Thyroid gland (tissue), 4 donors: ENCODE data around the gene HOXB3. TPM values are rescaled to one million over a fixed set of nuclear protein-coding genes. Genes with fewer than 3 reads are reported as not detected.

Experiments
- DNase-seq, 2 donors: peaks; one replicate each; pipeline ENCODE4 v3.0.0-alpha.2; 2019
- H3K27ac ChIP-seq, 3 donors: fragments of 200-600 bp; sonication (generic); 1 replicate in 2 of 3; 2 replicates in 1 of 3; pipeline ENCODE4 v1.5.1; 2016 to 2019; ENCODE audit warnings: mild to moderate bottlenecking in 1 of 3, moderate library complexity in 1 of 3
- H3K27me3 ChIP-seq: fragments of 200-600 bp; sonication (generic); one replicate; pipeline ENCODE4 v1.5.1; 2019
- H3K36me3 ChIP-seq, 2 donors: fragments of 200-600 bp; sonication (generic); one replicate each; pipeline ENCODE4 v1.5.1; 2016 to 2019
- H3K4me1 ChIP-seq, 2 donors: fragments of 200-600 bp; sonication (generic); one replicate each; pipeline ENCODE4 v1.5.1; 2017 to 2019
- H3K4me3 ChIP-seq, 3 donors: fragments of 200-600 bp; sonication (generic); replicated peaks in 1 of 3; 1 replicate in 2 of 3; 2 replicates in 1 of 3; pipeline ENCODE4 v1.5.1; 2016; ENCODE audit warnings: mild to moderate bottlenecking in 1 of 3
- H3K9me3 ChIP-seq: fragments of 200-600 bp; sonication (generic); one replicate; pipeline ENCODE4 v1.5.1; 2017
- CTCF ChIP-seq, 6 experiments: fragments of 200-600 bp in 3 of 6; fragments of 450-650 bp in 3 of 6; sonication (generic) in 3 of 6; IDR thresholded peaks; one replicate each; pipeline ENCODE4 v1.5.1; 2016 to 2019; ENCODE audit warnings: antibody characterized with exemption in 6 of 6, mild to moderate bottlenecking in 2 of 6, inconsistent platforms in 1 of 6, moderate library complexity in 1 of 6
- POLR2A ChIP-seq, 2 donors: fragments of 450-650 bp; IDR thresholded peaks; one replicate each; pipeline ENCODE4 v1.6.1; 2017; ENCODE audit warnings: antibody characterized with exemption in 2 of 2, mild to moderate bottlenecking in 2 of 2, moderate library complexity in 1 of 2
- WGBS, 2 donors: methylation state at CpG; one replicate each; pipeline ENCODE4 v1.1.5; 2017; 5-methylcytosine and 5-hydroxymethylcytosine counted together
- intact Hi-C: fragments of 100-400 bp; cut with DNase I; formaldehyde crosslinking; loops from one replicate; pipeline ENCODE4 v1.15.1; 2023
- total RNA-seq, 4 donors: library from RNA; depleted of rRNA; stranded (reverse); fragments of >200 nt; gene quantifications; one replicate each; pipeline ENCODE4 v1.2.3, GENCODE V29; 2016

Gene HOXB3
- total RNA-seq, 4 donors from 2014 or later = 1.5 to 6.7 (median 4.3) TPM

GRCh38 chr17:48596735-48597527 is 6.9 kb upstream of the HOXB3 start:
- Histone ChIP-seq H3K4me3 (peak overlapping the region in 1 of 3 donors; percentile 28), H3K36me3 (no peaks in the 10 kb centered on the region), H3K27ac (no peak overlapping the region), H3K9me3 (no peaks in the 10 kb centered on the region), H3K4me1 (peaks cover 5 to 29% of the 10 kb centered on the region in 2 donors), H3K27me3 (peaks cover 73% of the 10 kb centered on the region)
- no peak for DNase-seq
- intact Hi-C loops = loop anchor here (10.0 kb wide), 1 partner anchor 398 kb away; the partner anchor contains the start of gene IGF2BP1
- TF ChIP-seq POLR2A (IDR thresholded peaks at IDR 0.05) (no peak), CTCF (IDR thresholded peaks at IDR 0.05) (no peak)
- 13 to 14% methylated on average over 25 to 26 of the region's 26 CpGs for WGBS, 2 donors

- no peak overlapping the region for H3K27ac ChIP-seq
- no peaks in the 10 kb centered on the region for H3K36me3 ChIP-seq
- H3K4me3 ChIP-seq = no peak overlapping the region
- H3K9me3 ChIP-seq = no peaks in the 10 kb centered on the region
- H3K27me3 ChIP-seq = peaks cover 73% of the 10 kb centered on the region
- TF ChIP-seq POLR2A (IDR thresholded peaks at IDR 0.05) (no peak), CTCF (IDR thresholded peaks at IDR 0.05) (no peak)
- H3K4me1 ChIP-seq = peaks cover 5 to 29% of the 10 kb centered on the region in 2 donors
- WGBS, 2 donors = 19 to 27% methylated on average over 41 to 54 of the region's 54 CpGs
- intact Hi-C loops = loop anchor here (10.0 kb wide), 1 partner anchor 399 kb away; the partner anchor contains the start of gene IGF2BP1
- DNase-seq = no peak
Measured at GRCh38 chr17:48596000-48596734, 6.1 kb upstream of the HOXB3 start.

- H3K36me3 ChIP-seq = no peaks in the 10 kb centered on the region
- no peaks in the 10 kb centered on the region for H3K9me3 ChIP-seq
- WGBS, 2 donors = 38 to 48% methylated on average over 25 of the region's 25 CpGs
- no peak for DNase-seq
- no peak overlapping the region for H3K4me3 ChIP-seq
- intact Hi-C loops = loop anchor here (10.0 kb wide), 1 partner anchor 399 kb away; the partner anchor contains the start of gene IGF2BP1
- peaks cover 5 to 29% of the 10 kb centered on the region in 2 donors for H3K4me1 ChIP-seq
- H3K27ac ChIP-seq = no peak overlapping the region
- peaks cover 70% of the 10 kb centered on the region for H3K27me3 ChIP-seq
- TF ChIP-seq POLR2A (IDR thresholded peaks at IDR 0.05) (no peak), CTCF (IDR thresholded peaks at IDR 0.05) (no peak)
Measured at GRCh38 chr17:48595278-48595999, 5.4 kb upstream of the HOXB3 start.

- TF ChIP-seq CTCF (IDR thresholded peaks at IDR 0.05) (no peak), POLR2A (IDR thresholded peaks at IDR 0.05) (no peak)
- no peaks in the 10 kb centered on the region for H3K36me3 ChIP-seq
- no peak overlapping the region for H3K27ac ChIP-seq
- no peak for DNase-seq
- WGBS, 2 donors = 27 to 55% methylated on average over 20 to 25 of the region's 25 CpGs
- H3K4me1 ChIP-seq = peaks cover 5 to 29% of the 10 kb centered on the region in 2 donors
- intact Hi-C loops = loop anchor here (10.0 kb wide), 1 partner anchor 400 kb away; the partner anchor contains the start of gene IGF2BP1
- H3K27me3 ChIP-seq = peaks cover 70% of the 10 kb centered on the region
- H3K4me3 ChIP-seq = no peak overlapping the region
- H3K9me3 ChIP-seq = no peaks in the 10 kb centered on the region
Measured at GRCh38 chr17:48594538-48595277, 4.7 kb upstream of the HOXB3 start.
